ENCODE data around the gene PINK1.

The PINK1 gene

GRCh38 chr1:20594746-20595145 is 38.5 kb upstream of the PINK1 start:
- Histone ChIP-seq H3K27me3 (ENCODE audit: low read depth, low read length) (0 out of 2 replicates have a peak, but pooled peaks cover 4% of the 10 kb centered on the region), H3K27ac (ENCODE audit: low read length) (no peak overlapping the region), H3K79me2 (ENCODE audit: low read length) (no peaks in the 10 kb centered on the region), H3K4me1 (ENCODE audit: low read length) (peaks cover 17% of the 10 kb centered on the region), H3K9ac (ENCODE audit: low read length) (no peak overlapping the region), H3K36me3 (replicated peaks; ENCODE audit: low read depth, low read length) (no peaks in the 10 kb centered on the region), H2AFZ (ENCODE audit: low read depth, low read length) (no peak overlapping the region), H4K20me1 (ENCODE audit: insufficient read depth, low read length) (no peaks in the 10 kb centered on the region), H3K4me2 (ENCODE audit: low read length) (no peak overlapping the region), H3K4me3 (ENCODE audit: low read length) (no peak overlapping the region), H3K9me3 (ENCODE audit: insufficient read depth, low read length) (no peaks in the 10 kb centered on the region)
- TF ChIP-seq CTCF (IDR thresholded peaks at IDR 0.05; ENCODE audit: low read depth, low read length) (no peak), EZH2phosphoT487 (IDR thresholded peaks at IDR 0.05; ENCODE audit: low read depth) (no peak)

GRCh38 chr1:20596106-20596505 is 37.2 kb upstream of the PINK1 start:
- Histone ChIP-seq H2AFZ (ENCODE audit: low read depth, low read length) (no peak overlapping the region), H3K9ac (ENCODE audit: low read length) (no peak overlapping the region), H3K79me2 (ENCODE audit: low read length) (no peaks in the 10 kb centered on the region), H3K4me1 (ENCODE audit: low read length) (peaks cover 17% of the 10 kb centered on the region), H3K36me3 (replicated peaks; ENCODE audit: low read depth, low read length) (no peaks in the 10 kb centered on the region), H4K20me1 (ENCODE audit: insufficient read depth, low read length) (no peaks in the 10 kb centered on the region), H3K27ac (ENCODE audit: low read length) (no peak overlapping the region), H3K27me3 (ENCODE audit: low read depth, low read length) (no peaks in the 10 kb centered on the region), H3K9me3 (ENCODE audit: insufficient read depth, low read length) (no peaks in the 10 kb centered on the region), H3K4me2 (ENCODE audit: low read length) (peak overlapping the region; percentile 48), H3K4me3 (ENCODE audit: low read length) (no peak overlapping the region)
- TF ChIP-seq CTCF (IDR thresholded peaks at IDR 0.05; ENCODE audit: low read depth, low read length) (no peak), EZH2phosphoT487 (IDR thresholded peaks at IDR 0.05; ENCODE audit: low read depth) (no peak)

- no peak overlapping the region for H3K27ac ChIP-seq (ENCODE audit: low read length)
- no peaks in the 10 kb centered on the region for H3K79me2 ChIP-seq (ENCODE audit: low read length)
- H4K20me1 ChIP-seq (ENCODE audit: insufficient read depth, low read length): no peaks in the 10 kb centered on the region
- H3K27me3 ChIP-seq (ENCODE audit: low read depth, low read length): no peaks in the 10 kb centered on the region
- H3K36me3 ChIP-seq (replicated peaks; ENCODE audit: low read depth, low read length): no peaks in the 10 kb centered on the region
- no peak overlapping the region for H2AFZ ChIP-seq (ENCODE audit: low read depth, low read length)
- no peak overlapping the region for H3K4me2 ChIP-seq (ENCODE audit: low read length)
- H3K9ac ChIP-seq (ENCODE audit: low read length): no peak overlapping the region
- no peak overlapping the region for H3K4me3 ChIP-seq (ENCODE audit: low read length)
- TF ChIP-seq CTCF (IDR thresholded peaks at IDR 0.05; ENCODE audit: low read depth, low read length) (no peak), EZH2phosphoT487 (IDR thresholded peaks at IDR 0.05; ENCODE audit: low read depth) (no peak)
- H3K9me3 ChIP-seq (ENCODE audit: insufficient read depth, low read length): no peaks in the 10 kb centered on the region
- H3K4me1 ChIP-seq (ENCODE audit: low read length): peaks cover 17% of the 10 kb centered on the region
Observed at GRCh38 chr1:20597650-20598049, 35.6 kb upstream of the PINK1 start.

- Histone ChIP-seq H3K27me3 (ENCODE audit: low read depth, low read length) (no peaks in the 10 kb centered on the region), H3K27ac (ENCODE audit: low read length) (no peak overlapping the region), H4K20me1 (ENCODE audit: insufficient read depth, low read length) (no peaks in the 10 kb centered on the region), H3K4me2 (ENCODE audit: low read length) (no peak overlapping the region), H3K4me3 (ENCODE audit: low read length) (no peak overlapping the region), H3K79me2 (ENCODE audit: low read length) (no peaks in the 10 kb centered on the region), H2AFZ (ENCODE audit: low read depth, low read length) (no peak overlapping the region), H3K9me3 (ENCODE audit: insufficient read depth, low read length) (no peaks in the 10 kb centered on the region), H3K36me3 (replicated peaks; ENCODE audit: low read depth, low read length) (no peaks in the 10 kb centered on the region), H3K4me1 (ENCODE audit: low read length) (peaks cover 10% of the 10 kb centered on the region), H3K9ac (ENCODE audit: low read length) (no peak overlapping the region)
- TF ChIP-seq EZH2phosphoT487 (IDR thresholded peaks at IDR 0.05; ENCODE audit: low read depth) (no peak), CTCF (IDR thresholded peaks at IDR 0.05; ENCODE audit: low read depth, low read length) (no peak)
Observed at GRCh38 chr1:20600156-20600555, 33.1 kb upstream of the PINK1 start.
